ENCODE data around the gene FSTL3. TPM values are rescaled to one million over a fixed set of nuclear protein-coding genes. Genes with fewer than 3 reads are reported as not detected.

FSTL3 gene
- total and polyA plus RNA-seq, 2 of the 13 experiments (the other 11 are each of a cell fraction or from before 2014, with no cell fraction given), result 13.5 to 15.6 TPM

- TF ChIP-seq ZNF407 (CRISPR knock-in tag; IDR thresholded peaks at IDR 0.05; ENCODE audit: not compliant biosample characterization), result no peak
- no peak for TF ChIP-seq ZNF230 (CRISPR knock-in tag; IDR thresholded peaks at IDR 0.05)
- TF ChIP-seq SALL1 (CRISPR knock-in tag; IDR thresholded peaks at IDR 0.05), result peak; percentile 53
- TF ChIP-seq ZNF12 (CRISPR knock-in tag; IDR thresholded peaks at IDR 0.05), result no peak
- 0 out of 2 replicates have a peak, but pooled peaks have one; percentile 49 for TF ChIP-seq POLR2G (IDR thresholded peaks at IDR 0.05; ENCODE audit: low read depth, low read length)
- peak; percentile 12; the same call in 1 of the 2 replicates for TF ChIP-seq NFYB (CRISPR knock-in tag; IDR thresholded peaks at IDR 0.05)
- no peak for TF ChIP-seq CAMTA2 (CRISPR knock-in tag; IDR thresholded peaks at IDR 0.05; ENCODE audit: borderline replicate concordance)
- TF ChIP-seq TP53 (CRISPR knock-in tag; conservative IDR thresholded peaks at IDR 0.05), result no peak
- no peak for TF ChIP-seq ZMAT3 (CRISPR knock-in tag; conservative IDR thresholded peaks at IDR 0.05)
- no peak for TF ChIP-seq ZNF354B (CRISPR knock-in tag; IDR thresholded peaks at IDR 0.05)
- TF ChIP-seq FIP1L1 (IDR thresholded peaks at IDR 0.05; ENCODE audit: borderline replicate concordance, insufficient read depth, low read depth, low read length), result no peak
- no peak for TF ChIP-seq TBX3 (IDR thresholded peaks at IDR 0.05; ENCODE audit: borderline replicate concordance)
- 0 out of 2 replicates have a peak, but pooled peaks have one; percentile 25 for TF ChIP-seq SNAI1 (CRISPR knock-in tag; IDR thresholded peaks at IDR 0.05; ENCODE audit: borderline replicate concordance)
- TF ChIP-seq FOXM1 (CRISPR knock-in tag; IDR thresholded peaks at IDR 0.05), result no peak
- TF ChIP-seq JUNB (CRISPR knock-in tag; IDR thresholded peaks at IDR 0.05; ENCODE audit: borderline replicate concordance), result no peak
- no peak for TF ChIP-seq CENPX (CRISPR knock-in tag; IDR thresholded peaks at IDR 0.05)
- 0 out of 2 replicates have a peak, but pooled peaks have one; percentile 46 for TF ChIP-seq SP140L (CRISPR knock-in tag; IDR thresholded peaks at IDR 0.05; ENCODE audit: borderline replicate concordance)
- no peak for TF ChIP-seq ZNF550 (CRISPR knock-in tag; IDR thresholded peaks at IDR 0.05; ENCODE audit: borderline replicate concordance)
- TF ChIP-seq ZNF460 (CRISPR knock-in tag; IDR thresholded peaks at IDR 0.05; ENCODE audit: borderline replicate concordance), result no peak
Measured at GRCh38 chr19:632579-633067, 43.6 kb upstream of the FSTL3 start (continued).

Data from HepG2 (cell line).